Measurements from ENCODE around the gene NDUFA11.

GRCh38 chr19:5895890-5896289 lies 7.7 kb downstream of the NDUFA11 start:
- TF ChIP-seq CTCF (IDR thresholded peaks at IDR 0.05) (no peak), POLR2AphosphoS5 (IDR thresholded peaks at IDR 0.05) (no peak), EP300 (IDR thresholded peaks at IDR 0.05; ENCODE audit: low read depth) (no peak)
